D721Med (cell line): Measurements from ENCODE around the gene ITGA1.

Experiments
- DNase-seq: peaks from one replicate; pipeline ENCODE4 v3.0.0; 2011; ENCODE audit warnings: low spot score; ENCODE audit not compliant: insufficient read length
- FAIRE-seq: peaks from 2 replicates; lab custom pipeline; 2011; peaks lifted over from hg19 to GRCh38; lab: Jason Lieb, UNC
- CTCF ChIP-seq: IDR thresholded peaks from 2 replicates; pipeline ENCODE4 v1.5.1; 2012; ENCODE audit warnings: mild to moderate bottlenecking, control low read depth; ENCODE audit not compliant: insufficient read depth; ENCODE audit errors: missing control alignments

Gene ITGA1

GRCh38 chr5:52837591-52838001 lies 49.9 kb downstream of the ITGA1 start:
- FAIRE-seq (no peak), DNase-seq (no peak)
- no peak for TF ChIP-seq CTCF

- no peak for TF ChIP-seq CTCF
- FAIRE-seq, result no peak
- no peak for DNase-seq
Observed at GRCh38 chr5:52838326-52839015, 50.8 kb downstream of the ITGA1 start.

GRCh38 chr5:52839285-52839684 lies 51.6 kb downstream of the ITGA1 start:
- no peak for FAIRE-seq

GRCh38 chr5:52840277-52841050 lies 52.7 kb downstream of the ITGA1 start:
- FAIRE-seq, result no peak
- DNase-seq, result no peak
- TF ChIP-seq CTCF, result no peak

More at GRCh38 chr5:52839285-52839684, 51.6 kb downstream of the ITGA1 start:
- DNase-seq, result no peak
- TF ChIP-seq CTCF, result no peak

GRCh38 chr5:52841114-52841513 lies 53.4 kb downstream of the ITGA1 start:
- no peak for FAIRE-seq
- no peak for DNase-seq
- no peak for TF ChIP-seq CTCF

- DNase-seq, result no peak
- no peak for FAIRE-seq
- no peak for TF ChIP-seq CTCF
Observed at GRCh38 chr5:52842111-52842510, 54.4 kb downstream of the ITGA1 start.

GRCh38 chr5:52844885-52845284 lies 57.2 kb downstream of the ITGA1 start:
- no peak for DNase-seq
- TF ChIP-seq CTCF, result no peak
- FAIRE-seq, result no peak
